HFFc6 (cell line): ENCODE data around the gene ADAMTS13. TPM values are rescaled to one million over a fixed set of nuclear protein-coding genes. Genes with fewer than 3 reads are reported as not detected.

ENCODE experiments used
- DNase-seq: peaks from one replicate; pipeline ENCODE4 v3.0.0-alpha.2; 2018
- H3K27ac Mint-ChIP-seq: 2 replicates; pipeline ENCODE4 v1.8.0; 2020; ENCODE audit warnings: mild to moderate bottlenecking, mixed read lengths
- H3K27me3 Mint-ChIP-seq: 2 replicates; pipeline ENCODE4 v1.8.0; 2021; ENCODE audit warnings: mild to moderate bottlenecking, moderate library complexity, mixed read lengths; ENCODE audit not compliant: insufficient read depth
- H3K36me3 Mint-ChIP-seq: 2 replicates; pipeline ENCODE4 v1.8.0; 2021; ENCODE audit warnings: low read depth, mixed read lengths
- H3K4me1 Mint-ChIP-seq: 2 replicates; pipeline ENCODE4 v1.8.0; 2020; ENCODE audit warnings: low read depth, mixed read lengths
- H3K4me3 Mint-ChIP-seq: 2 replicates; pipeline ENCODE4 v1.8.0; 2020; ENCODE audit warnings: mild to moderate bottlenecking, moderate library complexity, mixed read lengths
- H3K9me3 Mint-ChIP-seq: 2 replicates; pipeline ENCODE4 v1.8.0; 2020; ENCODE audit warnings: mild to moderate bottlenecking, mixed read lengths
- CTCF ChIP-seq: fragments of 200-600 bp; sonication (generic); IDR thresholded peaks from 2 replicates; pipeline ENCODE4 v1.5.0; 2021; ENCODE audit warnings: antibody characterized with exemption, mild to moderate bottlenecking
- total RNA-seq, 6 experiments: library from RNA; stranded (reverse); fragmentation: NEBNext Ultra II Directional; extraction: Animal tissue kit (Norgen Biotek cat#: 25700); gene quantifications; 2 replicates in 1 of 6; 3 replicates in 5 of 6; pipeline ENCODE4 v1.2.3, GENCODE V29; 2021

Gene ADAMTS13
- total RNA-seq, 6 experiments from 2014 or later: 0.41 to 1.2 (median 0.74) TPM

GRCh38 chr9:133420392-133420827, 1.8 kb upstream of the ADAMTS13 start:
- TF ChIP-seq CTCF: no peak
- no peaks in the 10 kb centered on the region for H3K9me3 Mint-ChIP-seq
- H3K4me3 Mint-ChIP-seq: no peak overlapping the region
- H3K27me3 Mint-ChIP-seq: peaks cover 9% of the 10 kb centered on the region
- no peak for DNase-seq
- H3K27ac Mint-ChIP-seq: no peak overlapping the region
- H3K4me1 Mint-ChIP-seq: peaks cover 16% of the 10 kb centered on the region
- no peaks in the 10 kb centered on the region for H3K36me3 Mint-ChIP-seq

- H3K27ac Mint-ChIP-seq: no peak overlapping the region
- DNase-seq: no peak
- no peak overlapping the region for H3K4me3 Mint-ChIP-seq
- H3K4me1 Mint-ChIP-seq: peaks cover 6% of the 10 kb centered on the region
- no peaks in the 10 kb centered on the region for H3K9me3 Mint-ChIP-seq
- no peak for TF ChIP-seq CTCF
- H3K27me3 Mint-ChIP-seq: peaks cover 19% of the 10 kb centered on the region
- H3K36me3 Mint-ChIP-seq: no peaks in the 10 kb centered on the region
Observed at GRCh38 chr9:133423216-133423615, 1.0 kb downstream of the ADAMTS13 start.

GRCh38 chr9:133424187-133424586, 2.0 kb downstream of the ADAMTS13 start:
- no peaks in the 10 kb centered on the region for H3K9me3 Mint-ChIP-seq
- DNase-seq: no peak
- no peak overlapping the region for H3K4me3 Mint-ChIP-seq
- no peaks in the 10 kb centered on the region for H3K36me3 Mint-ChIP-seq
- TF ChIP-seq CTCF: no peak
- H3K4me1 Mint-ChIP-seq: no peaks in the 10 kb centered on the region; the same call in 1 of the 2 replicates
- H3K27ac Mint-ChIP-seq: no peak overlapping the region
- H3K27me3 Mint-ChIP-seq: peaks cover 19% of the 10 kb centered on the region

- H3K36me3 Mint-ChIP-seq: no peaks in the 10 kb centered on the region
- peaks cover 19% of the 10 kb centered on the region for H3K27me3 Mint-ChIP-seq
Observed at GRCh38 chr9:133425049-133425632, 3.0 kb downstream of the ADAMTS13 start.

GRCh38 chr9:133426011-133426410, 3.8 kb downstream of the ADAMTS13 start:
- no peak for TF ChIP-seq CTCF
- Mint-ChIP-seq H3K36me3 (no peaks in the 10 kb centered on the region), H3K4me1 (no peaks in the 10 kb centered on the region; the same call in 1 of the 2 replicates), H3K4me3 (no peak overlapping the region), H3K27ac (no peak overlapping the region), H3K9me3 (no peaks in the 10 kb centered on the region), H3K27me3 (peaks cover 19% of the 10 kb centered on the region)
- DNase-seq: no peak

More at GRCh38 chr9:133425049-133425632, 3.0 kb downstream of the ADAMTS13 start:
- H3K9me3 Mint-ChIP-seq: no peaks in the 10 kb centered on the region
- no peak overlapping the region for H3K27ac Mint-ChIP-seq
- H3K4me1 Mint-ChIP-seq: no peaks in the 10 kb centered on the region; the same call in 1 of the 2 replicates
- no peak for TF ChIP-seq CTCF
- DNase-seq: no peak
- no peak overlapping the region for H3K4me3 Mint-ChIP-seq
